Measurements from ENCODE around the gene UPF2.

UPF2 gene

DNA sequence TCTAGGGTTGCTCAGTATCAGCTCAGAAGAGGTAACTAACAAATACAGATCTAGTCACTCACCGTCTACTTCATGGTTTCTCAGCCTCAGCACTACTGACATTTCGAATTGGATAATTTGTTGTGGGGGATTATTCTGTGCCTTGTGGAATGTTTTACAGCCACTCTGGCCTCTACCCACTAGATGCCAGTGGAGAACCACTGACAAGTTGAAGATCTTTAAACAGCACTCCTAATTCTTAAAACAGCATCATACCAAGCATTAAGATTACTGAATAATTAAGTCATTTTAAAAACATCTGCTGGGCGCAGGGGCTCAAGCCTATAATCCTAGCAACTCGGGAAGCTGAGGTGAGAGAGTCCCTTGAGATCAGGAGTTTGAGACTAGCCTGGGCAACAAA is 82.6 kb downstream of the UPF2 start:
- no peak for DNase-seq (ENCODE audit: low read depth, low spot score)

DNA sequence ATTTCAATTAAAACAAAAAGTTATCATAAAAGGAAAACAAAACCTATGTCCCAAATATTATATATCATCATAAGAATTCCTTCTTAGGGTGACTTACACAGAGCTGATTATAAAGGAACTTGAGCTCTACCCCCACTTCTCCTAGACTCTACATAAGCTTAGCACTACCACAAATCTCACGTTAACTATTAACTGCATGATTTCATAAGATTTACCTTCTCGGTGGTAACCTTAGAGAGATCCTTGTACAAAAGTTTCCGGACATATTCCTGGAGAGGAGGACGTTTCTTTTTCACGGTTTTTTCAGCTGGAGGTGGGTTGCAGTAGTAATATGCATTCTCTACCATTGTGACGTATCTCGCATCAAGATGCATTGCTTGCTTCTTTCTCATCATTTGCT is 83.7 kb downstream of the UPF2 start:
- no peak for DNase-seq (ENCODE audit: low read depth, low spot score)

DNA sequence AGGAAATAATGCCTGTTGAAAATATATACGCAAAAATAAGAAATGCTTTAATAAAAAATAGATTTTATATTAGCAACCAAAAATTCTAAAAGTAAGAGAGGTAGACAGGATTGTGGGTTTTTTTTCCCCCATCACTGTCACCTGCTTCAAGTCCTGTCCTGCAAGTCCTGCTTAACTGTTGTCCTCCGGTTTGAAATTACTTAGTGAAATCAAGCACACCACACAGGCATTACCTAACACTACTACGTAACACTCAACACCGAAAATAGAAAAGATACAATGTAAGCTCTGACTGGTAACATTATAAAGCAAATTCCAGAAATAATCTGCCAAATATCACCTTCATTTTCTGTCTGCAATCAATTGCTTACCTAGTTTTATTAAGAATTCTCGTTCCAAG is 90.9 kb downstream of the UPF2 start:
- no peak for DNase-seq (ENCODE audit: low read depth, low spot score)

DNA sequence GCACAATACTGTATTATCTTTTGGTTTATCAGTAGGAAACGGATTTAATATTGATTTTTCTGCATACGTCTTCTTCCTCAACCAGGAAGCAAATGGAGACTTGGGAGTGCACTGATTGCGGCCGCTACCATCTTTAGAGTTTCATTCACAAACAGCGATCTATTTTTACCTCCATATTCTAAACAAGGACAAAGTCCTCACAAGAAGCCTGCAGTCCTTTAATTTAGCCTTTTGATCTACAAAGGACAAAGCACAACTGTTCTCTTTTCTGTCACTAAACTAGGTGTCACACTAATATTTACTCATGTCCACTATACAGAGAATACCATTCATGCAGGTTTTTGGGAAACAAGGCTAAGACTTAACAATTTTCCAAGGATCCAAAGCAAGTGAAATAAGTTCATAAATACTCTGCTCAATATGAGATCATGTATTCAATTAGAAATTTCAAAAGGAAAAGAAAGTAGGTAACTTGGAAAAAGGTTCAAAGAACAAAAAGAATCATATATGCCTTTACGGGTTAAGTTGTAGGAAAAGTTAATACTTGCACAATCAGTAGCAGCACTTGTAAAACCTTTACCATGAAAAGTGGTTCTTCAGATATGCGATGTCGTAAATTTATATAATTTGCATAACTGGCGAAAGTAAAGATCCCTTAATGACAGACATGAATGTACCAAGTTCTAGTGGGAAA is 92.1 kb downstream of the UPF2 start:
- no peak for DNase-seq (ENCODE audit: low read depth, low spot score)

DNA sequence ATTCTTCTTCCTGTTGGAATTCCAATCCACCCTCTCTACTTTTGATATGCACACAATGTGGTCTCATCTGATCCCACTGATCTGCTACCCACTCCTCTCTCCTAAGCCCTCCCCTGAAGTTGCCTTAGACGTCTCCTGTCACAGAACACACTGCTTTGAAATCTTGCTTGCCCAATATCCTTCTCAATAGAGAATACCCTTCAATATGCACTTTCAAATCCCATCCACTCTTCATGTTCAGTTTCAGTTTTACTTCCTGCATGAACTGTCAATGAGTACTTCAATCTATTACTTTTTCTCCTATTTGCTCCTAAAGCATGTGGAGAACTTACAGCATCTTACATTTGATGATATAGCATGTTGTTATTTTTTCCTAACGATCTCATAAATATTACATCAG is 93.5 kb downstream of the UPF2 start:
- no peak for DNase-seq (ENCODE audit: low read depth, low spot score)

DNA sequence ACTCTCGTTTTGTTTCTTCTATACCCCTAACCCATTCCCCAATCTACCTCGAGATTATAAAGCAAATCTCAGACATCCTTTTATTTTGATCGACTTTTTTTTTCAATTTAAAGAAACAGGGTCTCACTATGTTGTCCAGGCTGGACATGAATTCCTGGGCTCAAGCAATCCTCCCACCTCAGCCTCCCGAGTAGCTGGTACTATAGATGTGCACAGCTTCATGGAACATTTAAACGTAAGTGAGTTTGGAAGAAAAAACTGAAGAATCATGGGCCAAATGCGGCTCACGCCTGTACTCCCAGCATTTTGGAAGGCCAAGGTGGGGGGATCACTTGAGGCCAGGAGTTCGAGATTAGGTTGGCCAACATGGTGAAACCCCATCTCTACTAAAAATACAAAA is 96.0 kb downstream of the UPF2 start:
- DNase-seq (ENCODE audit: low read depth, low spot score): no peak

DNA sequence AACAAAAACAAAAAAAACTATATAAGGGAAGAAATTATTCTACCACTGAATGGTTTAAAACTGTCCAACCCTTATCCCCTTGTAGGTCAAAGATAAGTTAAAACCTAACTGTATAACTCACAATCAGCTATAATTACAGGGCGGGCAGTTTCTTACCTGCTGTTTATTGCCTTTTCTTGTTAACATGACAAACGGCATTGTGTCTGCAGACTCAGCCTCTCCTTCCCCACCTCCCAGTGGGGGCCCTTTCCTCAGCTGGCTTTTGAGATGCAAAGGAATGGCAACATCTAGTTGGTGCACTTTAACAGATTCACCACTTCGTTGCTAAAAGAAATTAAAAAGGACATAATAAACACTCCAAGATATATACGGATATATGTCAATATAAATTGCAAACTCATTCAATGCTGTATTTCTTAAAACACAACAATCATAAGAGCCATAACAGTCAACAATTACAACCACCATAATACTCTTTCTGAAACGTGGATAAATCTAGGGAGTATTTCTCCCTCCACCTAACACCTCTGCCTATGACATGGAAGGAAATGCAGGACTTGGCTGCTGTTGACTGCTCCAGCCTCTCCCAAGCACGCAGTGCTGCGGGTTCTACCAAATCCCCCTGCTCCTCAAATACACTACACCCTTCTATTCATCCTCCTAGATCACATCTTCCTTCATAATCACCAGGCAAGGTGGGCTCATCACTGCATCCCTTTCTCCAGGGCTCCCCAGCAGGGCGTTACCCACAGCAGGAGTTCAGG is 106.0 kb downstream of the UPF2 start:
- no peak for DNase-seq (ENCODE audit: low read depth, low spot score)

DNA sequence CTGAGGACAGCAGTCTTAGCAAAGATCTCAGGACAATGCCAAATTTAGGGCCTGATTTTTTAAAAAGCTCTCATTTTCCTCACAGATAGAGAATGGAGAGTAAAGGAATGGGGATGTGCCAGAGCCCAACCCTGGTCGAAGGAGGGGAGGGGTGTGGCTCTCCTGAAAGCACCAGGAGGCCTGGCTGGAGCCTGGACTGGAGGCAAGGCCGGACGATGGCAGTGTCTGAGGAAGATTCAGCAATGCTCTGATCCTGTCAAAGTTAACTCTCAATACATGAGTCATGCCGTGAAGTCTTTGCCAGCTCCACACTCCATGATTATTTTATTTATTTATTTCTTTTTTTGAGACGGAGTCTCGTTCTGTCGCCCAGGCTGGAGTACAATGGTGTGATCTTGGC is 108.3 kb downstream of the UPF2 start:
- DNase-seq (ENCODE audit: low read depth, low spot score): no peak

DNA sequence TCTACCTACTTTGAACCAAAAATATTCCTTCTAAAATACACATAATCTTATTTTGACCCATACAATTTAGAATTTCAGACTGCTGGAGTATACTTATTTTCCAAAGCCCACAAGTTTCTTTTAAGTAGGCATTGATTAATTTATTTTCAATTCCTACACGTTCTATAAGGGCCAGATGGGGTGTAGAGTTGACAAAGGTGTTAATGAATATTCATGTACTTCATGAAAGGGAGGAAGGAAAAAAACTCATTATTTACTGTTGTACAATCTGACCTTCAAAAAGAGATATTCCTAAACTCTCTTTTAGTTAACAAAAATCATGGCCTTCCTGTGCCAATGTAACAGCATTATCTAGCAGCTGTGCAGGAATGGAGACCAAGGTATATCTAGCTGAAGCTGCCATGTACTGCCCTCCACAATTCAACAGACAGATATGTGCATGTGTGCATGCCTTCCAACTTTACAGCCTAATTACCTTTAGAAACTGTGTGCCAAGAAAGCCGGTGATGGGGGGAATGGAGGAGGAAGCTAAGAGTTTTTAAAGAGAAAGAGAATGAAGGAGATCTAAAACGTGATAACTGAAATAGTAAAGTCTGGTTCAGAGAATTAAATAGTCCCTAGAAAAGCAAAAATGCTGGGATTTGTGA is 108.9 kb downstream of the UPF2 start:
- no peak for DNase-seq (ENCODE audit: low read depth, low spot score)

DNA sequence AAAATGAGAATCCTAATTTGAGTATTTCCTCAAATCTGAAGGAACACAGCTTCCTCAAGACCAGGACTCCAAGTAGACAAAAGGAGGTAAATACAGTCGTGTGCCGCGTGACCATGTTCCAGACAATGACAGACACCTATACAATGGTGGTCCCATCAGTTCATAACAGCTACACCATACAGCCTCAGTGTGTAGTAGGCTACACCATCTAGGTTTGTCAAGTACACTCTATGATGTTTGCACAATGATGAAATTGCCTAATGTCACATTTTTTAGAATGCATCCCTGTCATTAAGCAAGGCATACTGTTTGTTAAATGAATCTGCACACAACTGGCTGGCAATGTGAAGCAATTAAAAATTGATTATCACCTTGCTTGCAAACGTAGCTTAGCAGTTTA is 111.6 kb downstream of the UPF2 start:
- DNase-seq (ENCODE audit: low read depth, low spot score): no peak

DNA sequence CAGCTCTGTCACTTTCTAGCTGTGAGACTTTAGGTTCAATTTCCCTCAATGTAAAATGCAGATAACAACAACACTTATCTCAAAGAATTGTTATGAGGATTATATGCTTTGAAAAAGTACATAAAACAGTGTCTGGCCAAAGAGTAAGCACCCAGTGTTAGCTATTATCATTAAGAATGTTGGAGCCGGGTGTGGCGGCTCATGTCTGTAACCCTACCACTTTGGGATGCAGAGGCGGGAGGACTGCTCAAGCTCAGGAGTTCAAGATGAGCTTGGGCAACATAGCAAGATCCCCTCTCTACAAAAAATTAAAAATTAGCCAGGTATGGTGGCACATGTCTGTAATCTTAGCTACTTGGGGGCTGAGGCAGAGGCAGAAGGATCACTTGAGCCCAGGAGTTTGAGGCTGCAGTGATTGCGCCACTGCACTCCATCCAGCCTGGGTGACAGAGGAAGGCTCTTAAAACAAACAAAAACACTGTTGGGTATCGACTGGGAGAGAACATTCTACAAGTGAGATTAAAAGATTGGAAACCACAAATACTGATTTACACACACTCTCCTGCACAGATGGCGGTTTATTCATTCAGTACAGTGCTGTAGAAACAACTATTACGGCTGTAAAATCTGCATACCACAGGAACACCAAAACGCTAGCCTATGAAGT is 112.2 kb downstream of the UPF2 start:
- no peak for DNase-seq (ENCODE audit: low read depth, low spot score)

DNA sequence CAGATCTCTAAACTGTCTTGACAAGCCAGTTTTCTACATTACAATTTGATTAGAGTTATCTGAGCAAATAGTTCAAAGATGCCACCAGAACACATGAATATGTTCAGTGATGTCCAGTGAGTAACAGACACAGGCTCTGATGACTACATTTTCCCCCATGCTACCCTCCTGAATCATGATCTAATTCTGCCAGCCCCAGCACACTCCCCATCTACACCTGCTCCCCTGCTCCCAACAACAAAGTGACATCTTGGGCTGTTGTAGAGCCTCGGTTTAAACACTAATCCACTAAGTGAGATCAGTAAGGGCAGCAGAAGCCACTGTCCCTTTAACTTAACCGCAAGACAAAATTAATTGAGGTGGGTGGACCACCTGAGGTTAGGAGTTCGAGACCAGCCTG is 114.9 kb downstream of the UPF2 start:
- DNase-seq (ENCODE audit: low read depth, low spot score): no peak

DNA sequence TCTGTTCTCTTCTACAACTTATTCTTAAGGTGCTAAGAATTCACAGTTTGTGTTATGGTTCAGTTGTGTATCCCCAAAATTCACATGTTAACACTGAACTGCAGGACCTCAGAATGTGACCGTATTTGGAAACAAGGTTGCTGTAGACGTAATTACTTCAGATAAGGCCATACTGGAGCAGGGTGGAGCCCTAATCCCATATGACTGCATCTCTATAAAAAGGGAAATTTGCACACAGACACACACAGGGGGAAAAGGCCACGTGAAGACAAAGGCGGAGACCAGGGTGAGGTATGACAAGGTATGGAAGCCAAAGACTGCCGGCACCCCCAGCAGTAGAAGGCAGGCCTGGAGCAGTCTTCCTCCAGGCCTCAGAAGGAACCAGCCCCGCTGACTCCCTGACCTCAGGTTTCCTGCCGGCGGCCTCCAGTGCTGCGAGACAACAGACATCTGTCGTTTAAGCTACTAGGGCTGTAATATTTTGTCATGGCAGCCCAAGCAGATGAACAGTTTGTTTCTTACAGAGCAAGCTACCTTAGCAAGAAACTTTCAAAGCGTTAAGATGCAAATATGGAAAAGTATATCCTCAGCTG is 120.7 kb downstream of the UPF2 start:
- no peak for DNase-seq (ENCODE audit: low read depth, low spot score)

DNA sequence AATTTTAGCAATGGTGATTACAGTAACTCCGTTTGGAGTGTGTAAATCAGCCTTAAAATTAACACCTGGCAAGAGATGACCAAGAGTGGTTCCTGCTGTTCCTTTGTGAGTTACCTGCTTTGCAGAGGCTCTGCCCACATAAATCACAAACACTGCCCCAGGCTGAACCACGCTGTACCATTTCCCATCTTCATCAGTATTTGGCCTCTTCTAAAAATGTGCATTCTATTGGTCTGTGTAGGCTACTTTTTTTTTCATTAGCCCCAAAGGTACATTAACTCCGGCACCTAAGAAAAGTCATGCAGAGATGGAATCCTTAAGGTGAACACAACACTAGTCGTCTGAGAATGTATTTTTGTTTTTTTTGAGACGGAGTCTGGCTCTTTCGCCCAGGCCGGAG is 123.3 kb downstream of the UPF2 start:
- no peak for DNase-seq (ENCODE audit: low read depth, low spot score)

DNA sequence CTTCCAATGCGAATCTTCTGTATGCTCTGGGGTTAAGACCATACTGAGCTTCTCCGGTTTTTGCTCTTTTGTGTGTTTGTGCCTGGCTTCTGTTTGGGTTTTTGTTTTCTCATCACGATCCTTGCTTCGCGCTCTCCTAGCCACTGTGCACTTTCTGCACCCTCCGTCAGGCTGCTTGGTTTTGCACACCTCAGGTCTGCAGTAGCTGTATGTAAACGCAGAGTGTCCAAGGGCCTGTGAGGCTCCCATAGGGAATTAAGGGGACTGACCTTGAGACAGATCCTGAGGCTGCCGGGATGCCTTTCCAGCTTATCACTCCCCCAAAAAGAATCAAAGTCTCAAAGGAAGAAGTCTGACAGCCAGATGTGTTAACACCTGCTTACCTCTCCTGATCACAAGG is 124.2 kb downstream of the UPF2 start:
- no peak for DNase-seq (ENCODE audit: low read depth, low spot score)

DNA sequence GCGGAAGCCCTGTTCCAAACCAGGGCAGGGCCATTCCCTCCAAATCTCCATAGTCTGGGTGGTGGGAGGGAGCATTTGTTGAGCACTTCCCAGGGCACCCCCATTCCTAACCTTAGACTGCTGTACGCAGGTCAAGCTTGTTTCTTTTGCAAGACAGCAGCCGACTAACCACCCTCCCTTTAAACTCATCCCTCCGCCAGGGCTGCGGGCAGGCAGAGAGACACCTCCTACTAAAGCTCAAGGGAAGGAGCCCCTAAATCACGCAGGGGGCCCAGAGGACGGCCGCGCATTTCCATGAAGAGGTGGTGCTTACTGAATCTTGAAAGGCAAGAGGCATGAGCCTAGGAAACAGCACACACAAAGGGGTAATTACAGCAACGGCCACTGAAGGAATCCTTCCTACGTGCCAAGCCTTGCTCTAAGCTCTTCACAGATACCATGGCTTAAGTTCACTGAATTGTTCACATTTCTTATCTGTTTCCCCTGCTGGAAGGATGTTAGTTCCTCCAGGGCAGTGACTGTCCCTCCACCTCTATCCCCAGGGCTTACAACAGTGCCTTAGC is 129.4 kb downstream of the UPF2 start:
- DNase-seq (ENCODE audit: low read depth, low spot score): no peak

DNA sequence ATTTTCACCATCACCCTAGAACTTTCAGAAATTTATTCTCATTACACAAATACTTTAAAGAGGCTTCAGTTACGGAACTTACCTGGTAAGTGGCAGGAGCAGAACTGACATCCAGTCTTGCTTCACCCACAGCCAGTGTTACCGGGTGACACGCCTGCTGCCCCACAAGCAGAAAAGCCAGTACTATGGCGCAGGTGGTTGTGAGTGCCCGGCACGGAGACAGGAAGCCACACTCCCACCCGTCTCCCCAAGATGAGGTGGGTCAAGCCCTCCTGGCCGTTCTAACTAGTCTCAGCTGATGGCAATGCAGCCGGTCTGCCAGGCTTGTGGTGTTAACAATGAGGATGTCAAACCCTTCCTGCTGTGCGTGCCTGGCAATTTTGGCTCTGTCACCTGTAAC is 132.5 kb downstream of the UPF2 start:
- no peak for DNase-seq (ENCODE audit: low read depth, low spot score)

DNA sequence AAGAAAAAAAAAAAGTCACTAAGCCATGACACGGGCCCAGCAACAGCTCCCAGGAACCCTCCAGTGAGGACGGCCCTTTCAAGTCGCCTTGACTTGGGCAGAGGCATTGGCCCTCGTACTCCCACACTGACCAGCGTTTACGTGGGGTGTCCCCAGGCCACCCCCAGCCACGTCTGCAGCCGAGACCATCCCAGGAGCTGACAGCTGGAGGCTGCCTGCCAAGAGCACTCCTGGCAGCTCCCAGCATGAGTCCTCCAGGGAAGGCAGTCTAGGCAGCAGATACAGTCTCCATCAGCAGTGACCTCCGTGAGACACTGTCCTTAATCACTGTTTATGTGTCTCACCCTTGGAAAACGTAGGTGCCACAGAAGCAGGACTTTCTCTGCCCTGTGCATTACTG is 133.0 kb downstream of the UPF2 start:
- no peak for DNase-seq (ENCODE audit: low read depth, low spot score)

DNA sequence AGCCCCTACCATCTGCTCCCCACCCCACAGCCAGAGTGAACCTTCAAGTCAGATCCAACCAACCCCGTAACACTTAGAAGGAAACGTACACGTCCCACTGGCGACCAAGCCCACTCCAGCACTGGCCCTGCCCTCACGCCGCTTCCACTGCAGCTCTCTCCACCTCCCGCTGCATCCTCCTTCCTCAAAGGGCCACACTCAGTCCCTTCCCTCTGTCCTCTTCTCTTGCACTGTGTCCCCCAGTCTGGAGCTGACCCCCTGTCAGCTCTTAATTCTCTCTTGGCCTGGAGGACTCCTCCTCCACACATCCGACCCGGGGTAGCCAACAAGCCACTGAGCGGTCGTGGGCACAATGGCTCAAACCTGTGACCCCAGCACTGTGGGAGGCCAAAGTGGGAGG is 133.6 kb downstream of the UPF2 start:
- no peak for DNase-seq (ENCODE audit: low read depth, low spot score)

DNA sequence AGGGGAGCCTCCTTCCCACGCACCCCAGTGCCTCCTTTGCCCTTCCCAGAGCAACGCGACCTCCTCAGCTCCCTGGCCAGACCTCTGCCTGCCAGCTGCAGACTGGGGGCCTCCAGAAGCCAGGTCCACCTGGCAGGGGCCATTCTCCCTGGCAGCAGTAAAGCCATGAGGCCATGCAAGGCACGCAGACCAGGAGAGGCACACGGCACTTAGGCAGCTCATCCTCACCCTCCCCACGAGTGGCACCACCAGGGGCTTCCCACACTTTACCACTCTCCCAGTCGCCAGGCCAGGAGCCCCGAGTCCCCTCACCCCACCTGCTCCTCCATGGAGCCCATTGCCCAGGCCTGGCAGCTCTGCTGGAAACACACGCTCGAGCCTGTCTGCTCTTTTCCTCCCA is 134.1 kb downstream of the UPF2 start:
- DNase-seq (ENCODE audit: low read depth, low spot score): no peak

DNA sequence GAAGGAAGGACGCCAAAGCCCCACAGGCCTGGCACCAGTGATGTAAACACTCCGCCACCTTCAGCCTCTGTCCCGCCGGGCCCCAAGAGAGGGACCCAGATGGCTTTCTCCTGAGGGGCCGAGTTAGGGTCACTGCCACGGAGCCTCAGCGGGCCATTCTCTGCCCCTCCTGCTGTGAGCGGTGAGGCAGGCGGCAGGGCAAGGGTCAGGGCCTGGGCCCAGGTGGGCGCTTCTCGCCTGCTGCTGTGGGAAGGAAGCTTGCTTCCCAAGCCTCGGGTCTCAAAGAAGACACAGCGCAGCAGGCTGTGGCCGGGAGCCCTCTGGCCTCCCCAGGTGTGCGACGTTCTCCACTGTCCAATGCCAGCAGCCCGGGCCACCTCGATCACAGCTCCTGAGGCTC is 134.7 kb downstream of the UPF2 start:
- no peak for DNase-seq (ENCODE audit: low read depth, low spot score)

DNA sequence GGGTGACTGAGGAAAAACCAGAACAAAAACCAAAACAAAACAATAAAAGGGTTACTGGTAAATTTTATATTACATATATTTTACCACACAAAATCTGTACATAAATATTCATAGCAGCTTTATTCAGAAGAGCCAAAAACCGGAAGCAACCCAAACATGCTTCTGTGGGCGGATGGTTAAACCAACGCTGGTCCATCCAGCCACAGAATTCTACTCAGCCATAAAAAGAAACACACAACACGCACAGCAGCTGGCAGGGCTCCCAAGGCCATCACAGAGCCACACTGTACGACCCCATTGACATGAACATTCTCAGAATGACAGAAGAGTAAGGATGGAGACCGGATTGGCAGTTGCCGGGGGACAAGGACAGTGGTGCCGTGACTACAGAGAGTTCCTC is 135.9 kb downstream of the UPF2 start:
- DNase-seq (ENCODE audit: low read depth, low spot score): no peak
